Stimulated activated CD4-positive, alpha-beta T cell treated with anti-CD3 and anti-CD28 coated beads, Interleukin-4, amount 100 ng/mL, for 24 hours (primary cell): ENCODE measurements around the gene GRIK1.
"Not testable (repeated sequence)": the region's sequence is repeated elsewhere in the genome, so short reads cannot be mapped to it uniquely, and the experiment has no call there.

Experiments
- DNase-seq: peaks from one replicate; pipeline ENCODE4 v3.0.0-alpha.2; 2020

Gene GRIK1

DNA sequence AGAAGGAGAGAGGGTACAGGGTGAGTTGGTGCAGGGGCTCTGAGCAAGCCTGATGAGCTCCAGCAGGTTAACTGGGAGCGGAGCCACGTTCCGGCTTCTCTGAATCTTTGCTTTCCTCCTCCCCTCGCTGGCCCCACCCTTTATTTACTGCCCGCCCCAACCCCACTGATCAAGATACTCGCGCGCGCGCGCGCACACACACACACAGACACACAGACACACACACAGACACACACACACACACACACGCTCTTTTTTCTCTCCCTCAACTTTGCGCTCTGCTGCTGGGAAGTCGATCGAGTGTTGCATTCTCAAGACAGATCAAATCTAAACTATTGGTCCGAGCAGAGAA lies at the start of gene GRIK1:
TSS of gene GRIK1 (minus strand) at position 73 of the 352 bp plus-strand sequence.
- no peak for DNase-seq

DNA sequence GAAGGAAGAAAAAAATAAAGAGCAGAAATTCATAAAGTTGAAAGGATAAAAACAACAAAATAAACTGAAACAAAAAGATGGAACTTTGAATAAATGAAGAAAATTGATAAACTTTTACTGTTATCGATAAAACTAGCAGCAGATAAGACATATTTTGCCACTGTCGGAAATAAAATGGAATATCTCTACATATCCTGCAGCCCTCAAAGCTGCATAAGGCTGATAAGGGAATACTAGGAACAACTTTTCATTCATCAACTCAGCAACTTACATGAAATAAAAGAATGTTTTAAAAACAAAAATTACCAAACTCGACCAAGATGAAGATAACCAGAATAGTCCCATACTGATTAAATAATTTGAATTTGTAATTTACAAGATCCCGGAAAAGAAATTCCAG lies 48.0 kb upstream of the GRIK1 start:
- no peak for DNase-seq

DNA sequence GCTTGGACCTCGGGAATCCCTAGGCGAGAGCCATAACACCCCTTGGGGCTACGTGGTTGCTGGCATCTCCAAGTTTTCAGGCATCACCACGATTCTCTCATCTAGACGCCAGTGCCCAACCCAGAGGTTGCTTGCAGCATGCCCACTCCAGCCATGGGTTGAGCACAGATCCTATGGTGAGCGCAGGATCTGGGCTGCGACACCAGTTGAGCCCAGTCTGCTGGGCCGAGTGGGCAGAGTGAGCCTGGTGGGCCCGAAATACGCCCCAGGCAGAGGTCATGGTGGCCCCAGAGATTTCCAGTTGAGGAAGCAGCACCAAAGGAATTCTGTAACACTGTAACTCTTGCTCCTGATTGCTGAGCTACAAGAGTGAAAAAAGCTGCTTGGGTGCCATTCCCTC lies 46.1 kb upstream of the GRIK1 start:
- DNase-seq, result no peak

DNA sequence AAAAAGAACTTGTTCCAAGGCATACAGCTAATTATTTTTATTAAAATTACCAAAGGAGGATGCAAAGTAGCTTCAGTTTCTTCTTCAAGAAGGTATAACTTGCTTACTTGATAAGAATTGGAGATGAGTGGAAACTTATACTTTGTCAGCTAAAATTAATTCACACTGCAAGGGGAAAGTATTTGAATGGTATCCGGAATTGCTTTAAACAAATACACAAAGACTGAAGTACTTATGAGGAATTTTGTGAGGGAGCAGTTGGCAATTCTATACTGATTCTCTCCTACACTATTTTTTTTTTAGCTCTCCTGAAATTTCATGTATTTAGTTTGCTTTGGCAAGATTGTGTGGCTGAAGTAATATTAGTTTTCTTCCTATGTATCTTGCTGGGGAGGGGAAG lies 39.2 kb upstream of the GRIK1 start:
- no peak for DNase-seq

DNA sequence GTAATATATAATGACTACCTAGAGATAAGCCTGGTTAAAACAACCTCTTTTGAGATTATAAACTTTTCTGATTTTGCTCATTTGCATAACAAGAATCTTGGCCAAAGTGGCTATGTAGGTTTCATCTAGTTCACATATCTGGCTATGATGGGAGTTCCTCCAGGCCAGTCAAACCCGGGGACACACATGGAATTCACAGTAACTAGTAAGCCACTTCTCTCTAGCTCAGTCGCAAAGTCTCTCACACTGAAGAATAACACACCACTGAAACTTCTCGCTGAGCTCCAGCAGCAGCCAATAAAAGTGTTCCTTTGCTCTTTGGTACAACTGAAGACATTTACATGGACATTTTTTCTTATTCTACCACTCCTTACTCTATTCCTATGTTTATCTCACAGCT lies 36.0 kb upstream of the GRIK1 start:
- DNase-seq, result no peak

DNA sequence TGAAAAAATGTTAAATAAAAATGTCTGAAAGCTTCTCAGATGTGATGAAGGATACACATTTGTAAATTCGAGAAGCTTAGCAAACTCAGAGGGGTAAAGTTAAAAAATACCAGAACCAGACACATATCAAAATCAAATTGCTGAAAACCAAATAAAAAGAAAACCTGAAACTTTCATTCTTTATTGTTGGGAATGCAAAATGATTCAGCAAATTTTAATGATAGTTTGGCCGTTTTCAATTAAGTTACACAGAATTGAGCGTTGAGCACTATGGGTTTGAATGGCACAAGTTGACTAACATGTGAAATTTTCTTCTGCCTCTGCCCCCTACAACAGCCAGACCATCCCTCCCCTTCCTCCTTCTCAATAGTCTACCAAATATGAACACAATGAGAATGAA lies 33.5 kb upstream of the GRIK1 start:
- no peak for DNase-seq

- DNase-seq, result no peak
Measured at GRCh38 chr21:29961291-29962027, 21.7 kb upstream of the GRIK1 start.

DNA sequence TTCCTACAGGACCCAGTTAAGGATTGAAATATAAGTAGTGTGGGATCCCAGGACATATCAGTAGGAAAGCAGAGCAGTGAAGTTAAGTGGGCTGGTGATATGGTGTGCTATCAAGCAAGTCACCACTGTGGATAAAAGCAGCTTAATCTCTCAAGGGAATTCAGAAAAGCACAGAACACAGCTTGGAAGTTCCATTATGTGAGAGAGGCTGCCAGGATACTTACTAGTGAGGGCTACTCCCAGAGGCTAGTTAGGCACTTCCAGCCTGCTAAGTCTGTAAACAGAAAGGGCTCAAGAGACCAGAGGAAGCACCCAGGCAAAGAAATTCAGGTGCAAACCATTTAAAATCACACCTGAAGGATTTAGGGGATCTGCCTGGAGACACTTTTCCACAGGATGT lies 18.8 kb upstream of the GRIK1 start:
- no peak for DNase-seq

GRCh38 chr21:29958035-29958434 lies 18.2 kb upstream of the GRIK1 start:
- not testable (repeated sequence) for DNase-seq

DNA sequence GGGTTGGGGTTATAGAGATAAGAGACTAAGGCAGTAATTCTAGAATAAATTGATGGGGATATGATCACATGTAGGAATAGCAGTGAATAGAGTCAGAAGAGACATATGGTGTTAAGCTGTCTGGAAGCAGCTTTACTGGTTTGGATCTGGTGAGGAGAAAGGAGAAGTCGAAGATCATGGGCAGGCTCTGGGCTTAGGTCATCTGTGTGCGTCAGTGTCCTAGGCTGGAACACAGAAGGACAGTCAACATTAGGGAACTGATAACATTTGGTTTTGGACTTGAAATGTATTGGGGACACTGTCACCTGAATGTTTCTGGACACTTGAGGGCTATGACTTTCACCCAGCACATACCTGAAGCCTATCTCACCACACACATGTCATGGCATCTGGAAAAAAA lies 13.9 kb upstream of the GRIK1 start:
- no peak for DNase-seq

- DNase-seq, result no peak
Measured at GRCh38 chr21:29953072-29953471, 13.3 kb upstream of the GRIK1 start.

- DNase-seq, result no peak
Measured at GRCh38 chr21:29951911-29952310, 12.1 kb upstream of the GRIK1 start.

DNA sequence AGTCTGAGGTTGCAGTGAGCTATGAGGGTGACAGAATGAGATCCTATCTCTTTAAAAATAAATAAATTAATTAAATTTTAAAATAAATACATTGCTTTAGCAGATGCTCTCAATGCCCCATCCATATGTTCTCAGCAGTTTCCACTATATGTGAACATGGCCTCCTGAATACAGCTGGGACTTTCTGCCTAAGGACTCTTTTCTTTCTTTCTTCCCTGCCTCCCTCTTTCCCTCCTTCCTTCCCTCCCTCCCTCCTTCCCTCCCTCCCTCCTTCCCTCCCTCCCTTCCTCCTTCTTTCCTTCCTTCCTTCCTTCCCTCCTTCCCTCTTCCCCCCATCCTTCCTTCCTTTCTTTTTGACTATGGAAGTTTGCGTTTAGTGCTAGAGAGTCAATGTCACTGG lies 10.2 kb upstream of the GRIK1 start:
- DNase-seq, result no peak

- DNase-seq, result no peak
Measured at GRCh38 chr21:29947119-29947518, 7.3 kb upstream of the GRIK1 start.

GRCh38 chr21:29943885-29944284 lies 4.1 kb upstream of the GRIK1 start:
- DNase-seq, result no peak

DNA sequence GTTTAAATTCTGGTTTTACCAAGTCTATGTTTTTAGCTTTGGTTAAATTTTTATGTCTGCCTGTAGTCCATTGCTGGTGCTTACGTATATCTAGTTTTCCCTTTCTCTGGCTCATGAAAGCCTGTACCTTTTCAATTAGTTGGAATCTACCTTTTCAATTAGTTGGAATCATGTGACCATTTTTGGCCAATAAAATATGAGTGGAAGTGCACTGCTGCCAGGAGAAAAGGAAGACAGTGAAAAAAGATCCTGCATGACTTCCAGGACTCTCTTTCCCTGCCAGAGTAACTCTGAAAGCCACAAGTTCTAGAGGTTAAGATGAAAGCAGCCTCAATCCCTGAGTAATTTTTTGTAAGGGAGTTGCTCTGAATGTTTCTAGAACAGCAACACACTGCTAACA lies 2.2 kb upstream of the GRIK1 start:
- DNase-seq, result no peak

DNA sequence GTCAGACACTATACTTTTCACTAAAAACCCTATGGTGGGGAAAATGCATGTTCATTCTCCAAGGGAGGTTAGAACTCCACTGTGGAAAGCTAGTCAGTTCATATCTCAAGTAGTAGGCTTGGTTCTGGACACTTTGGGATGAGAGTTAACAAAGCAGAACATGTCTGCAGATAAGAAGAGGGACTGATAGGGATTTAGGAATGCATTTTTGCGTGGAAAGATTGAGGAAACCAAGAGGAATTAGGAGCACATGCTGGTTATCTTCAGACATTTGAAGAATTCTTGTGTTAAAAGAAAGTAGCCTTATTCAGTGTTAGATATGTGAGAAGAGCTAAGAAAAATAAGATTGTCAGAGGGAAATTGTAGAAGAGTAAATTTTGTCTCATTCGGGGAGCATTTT lies 1.2 kb upstream of the GRIK1 start:
- no peak for DNase-seq

DNA sequence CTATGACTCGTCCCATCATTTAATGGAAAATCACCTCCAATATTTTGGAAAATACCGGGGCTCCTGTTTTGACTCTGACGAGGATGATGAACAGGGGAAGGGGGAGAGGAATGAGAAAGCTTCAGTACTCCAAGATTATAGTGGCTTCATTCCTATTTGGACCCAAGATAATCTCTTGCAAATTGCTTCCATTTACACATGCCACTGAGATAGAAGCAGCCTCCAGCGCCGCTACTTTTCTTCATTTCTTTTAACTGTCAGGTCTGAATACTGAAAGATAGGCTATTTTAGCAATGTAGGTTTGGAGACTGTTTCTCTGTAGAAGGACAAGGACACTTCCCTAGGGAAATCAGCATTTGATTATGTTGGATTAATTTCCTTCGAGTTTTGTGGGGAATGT lies 565 bp upstream of the GRIK1 start:
- no peak for DNase-seq

GRCh38 chr21:29939104-29939923 lies 482 bp downstream of the GRIK1 start:
- no peak for DNase-seq

- no peak for DNase-seq
Measured at GRCh38 chr21:29938776-29939103, 1.1 kb downstream of the GRIK1 start.

DNA sequence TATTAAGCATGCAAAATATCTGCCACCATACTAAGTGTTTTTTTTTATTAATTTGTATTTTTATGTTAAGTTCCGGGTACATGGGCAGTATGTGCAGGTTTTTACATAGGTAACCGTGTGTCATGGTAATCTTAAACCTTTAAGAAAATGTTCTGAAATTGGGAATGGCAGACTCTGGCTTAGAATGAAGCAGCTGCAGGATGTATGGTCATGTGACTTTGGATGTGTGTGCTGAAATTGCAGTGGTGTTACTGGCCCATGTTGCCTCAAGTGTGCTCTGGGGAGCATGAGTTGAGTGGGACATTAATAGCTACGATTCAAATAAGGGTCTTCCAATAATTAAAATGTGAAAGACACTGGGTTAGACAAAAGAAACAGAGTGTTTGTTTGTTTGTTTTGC lies 6.7 kb downstream of the GRIK1 start:
- no peak for DNase-seq

DNA sequence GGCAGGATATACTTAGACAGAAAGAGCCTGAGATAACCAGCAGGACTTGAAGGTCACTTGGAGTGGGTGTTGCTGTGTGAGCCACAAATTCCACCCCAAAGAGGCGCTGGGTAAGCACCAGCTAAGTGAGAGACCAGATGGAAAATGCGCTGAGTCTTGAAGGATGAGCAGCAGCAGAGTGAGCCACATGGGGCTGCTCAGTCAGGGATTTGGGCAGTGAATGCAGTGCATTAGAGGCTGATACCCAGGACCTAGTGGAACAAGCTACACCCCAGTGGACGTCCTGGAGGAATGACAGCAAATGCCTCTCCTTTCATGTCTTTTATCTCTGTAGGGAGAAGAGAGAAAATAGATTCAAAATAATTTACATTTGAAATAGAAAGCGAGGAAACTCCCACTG lies 11.3 kb downstream of the GRIK1 start:
- DNase-seq, result no peak

DNA sequence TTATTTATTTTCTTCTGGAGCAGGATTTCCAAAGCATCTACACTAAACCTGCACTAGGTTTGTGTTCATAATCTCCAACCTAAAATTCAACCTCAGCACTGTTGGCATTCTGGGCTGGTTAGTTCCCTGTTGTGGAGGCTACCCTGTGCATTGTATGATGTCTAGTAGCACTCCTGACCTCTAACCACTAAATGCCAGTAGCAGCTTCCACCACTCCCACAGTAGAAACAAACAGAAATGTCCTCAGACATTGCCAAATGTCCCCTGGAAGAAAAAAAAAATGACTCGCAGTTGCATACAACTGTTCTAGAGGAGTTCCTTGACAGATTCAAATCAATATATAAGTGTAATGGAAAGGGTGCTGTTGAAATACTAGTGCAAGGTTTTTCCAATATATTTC lies 18.9 kb downstream of the GRIK1 start:
- no peak for DNase-seq

- no peak for DNase-seq
Measured at GRCh38 chr21:29914326-29914725, 25.5 kb downstream of the GRIK1 start.

DNA sequence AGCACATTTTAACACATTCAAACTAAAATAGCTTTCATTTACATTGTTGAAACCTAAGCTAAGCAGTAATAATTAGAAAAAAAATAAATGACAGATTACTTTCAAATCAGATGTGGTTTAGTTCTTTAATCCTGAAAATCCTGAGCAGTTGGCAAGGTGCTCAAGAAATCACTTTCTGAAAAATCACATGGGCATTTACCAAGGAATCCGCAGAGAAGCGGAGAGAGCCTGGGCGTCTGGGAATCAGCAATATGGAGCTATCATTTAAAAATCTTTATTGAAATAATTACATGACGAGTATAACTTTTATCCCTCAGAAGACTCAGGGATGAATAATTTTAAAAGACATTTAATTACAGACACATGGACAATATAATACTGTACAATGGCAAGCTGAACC lies 30.2 kb downstream of the GRIK1 start:
- DNase-seq, result no peak
